ENCODE results near the gene PWWP2B. TPM values are rescaled to one million over a fixed set of nuclear protein-coding genes. Genes with fewer than 3 reads are reported as not detected.

PWWP2B gene
- total and polyA plus RNA-seq, 2 of the 4 experiments (the other 2 are of a cell fraction): 1.7 to 2.2 TPM

DNA sequence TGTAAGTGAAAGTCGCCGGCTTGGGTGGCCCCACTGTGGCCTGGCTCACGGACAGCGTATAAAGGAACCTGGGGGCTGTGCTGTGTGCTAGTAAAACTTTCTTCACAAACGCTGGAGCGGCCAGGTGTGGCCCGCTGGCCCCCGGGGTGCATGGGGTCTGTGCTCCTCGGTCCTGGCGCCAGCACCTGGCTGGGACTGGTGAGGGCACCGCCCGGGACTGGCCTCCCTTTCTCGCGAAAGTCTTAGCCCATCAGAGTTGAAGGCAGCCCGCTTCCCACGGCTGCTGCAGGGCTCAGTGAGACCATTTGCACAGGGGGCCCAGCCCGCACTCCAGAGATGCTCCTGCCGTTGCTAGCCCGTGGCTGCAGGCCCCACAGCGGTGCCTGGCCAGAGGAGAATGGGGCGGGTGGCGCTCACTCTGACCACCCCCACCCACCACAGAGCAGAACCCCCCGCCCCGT, 5.8 kb downstream of the PWWP2B start:
- Histone ChIP-seq H2AK9ac (replicated peaks; ENCODE audit: low read depth, low read length, poor library complexity) (peak overlapping the region; percentile 15), H3K79me1 (ENCODE audit: low read depth in 1 of 2, low read length in 2 of 2) (peaks cover 6 to 27% of the 10 kb centered on the region in 2 experiments; a peak in 3 of 4 replicates), H2BK20ac (ENCODE audit: low read depth, low read length) (no peak overlapping the region), H3K27ac (ENCODE audit: insufficient read depth, low read length) (no peak overlapping the region), H3K18ac (ENCODE audit: low read depth, low read length) (no peak overlapping the region), H3K36me3 (ENCODE audit: control insufficient read depth, insufficient read depth, low read length) (peaks cover 18% of the 10 kb centered on the region; the same call in 1 of the 2 replicates), H2BK15ac (ENCODE audit: low read depth, low read length) (no peak overlapping the region), H2BK5ac (ENCODE audit: low read depth, low read length, poor library complexity, severe bottlenecking) (no peak overlapping the region), H3K9me3 (ENCODE audit: control insufficient read depth, insufficient read depth, low read length) (no peaks in the 10 kb centered on the region), H2AK5ac (ENCODE audit: low read depth, low read length) (no peak overlapping the region), H4K8ac (ENCODE audit: low read depth in 2 of 2, low read length in 2 of 2) (no peak overlapping the region), H3K9me1 (ENCODE audit: insufficient read depth, low read length) (peaks cover 5% of the 10 kb centered on the region; the same call in 1 of the 2 replicates), H3K56ac (ENCODE audit: extremely low read depth, insufficient read depth, low read length) (no peak overlapping the region), H4K5ac (ENCODE audit: low read depth, low read length) (no peak overlapping the region), H3K4me3 (ENCODE audit: insufficient read depth, low read depth, low read length) (no peak overlapping the region), H3K4me2 (ENCODE audit: low read depth, low read length) (no peak overlapping the region), H4K91ac (ENCODE audit: insufficient read depth, low read depth, low read length) (no peak overlapping the region), H4K20me1 (ENCODE audit: insufficient read depth, low read length) (peaks cover 3% of the 10 kb centered on the region), H2AFZ (replicated peaks; ENCODE audit: low read length, poor library complexity) (no peak overlapping the region), H3K9ac (ENCODE audit: low read depth, low read length) (no peak overlapping the region), H3K27me3 (ENCODE audit: control insufficient read depth, insufficient read depth, low read length) (no peaks in the 10 kb centered on the region), H3K23ac (ENCODE audit: low read depth, low read length) (no peak overlapping the region), H3K4me1 (ENCODE audit: control insufficient read depth, insufficient read depth, low read length) (peaks cover 11% of the 10 kb centered on the region), H3K4ac (ENCODE audit: low read depth, low read length) (no peak overlapping the region), H2BK120ac (ENCODE audit: low read depth, low read length) (no peak overlapping the region), H3K14ac (replicated peaks; ENCODE audit: low read depth, low read length) (no peak overlapping the region)
- dilution Hi-C loops (cut with HindIII; ENCODE audit: low sequenced_read_pairs, unreplicated experiment) (no loop called here), in situ Hi-C loops (cut with MboI; ENCODE audit: low sequenced_read_pairs) (no loop called here), intact Hi-C loops (cut with micrococcal nuclease) (no loop called here)
- no TSS peak for BruUV-seq (replicated peaks)
- DNase-seq: no peak
- CTCF ChIA-PET: no interaction called here
- TF ChIP-seq CHD1 (IDR thresholded peaks at IDR 0.05; ENCODE audit: low read depth, low read length) (no peak), SMC3 (IDR thresholded peaks at IDR 0.05; ENCODE audit: low read depth, low read length) (no peak), FOS (IDR thresholded peaks at IDR 0.05; ENCODE audit: low read depth, low read length) (no peak), NFE2L2 (IDR thresholded peaks at IDR 0.05; ENCODE audit: low read depth, low read length) (no peak), BHLHE40 (IDR thresholded peaks at IDR 0.05; ENCODE audit: low read depth, low read length) (no peak), MAFK (IDR thresholded peaks at IDR 0.05; ENCODE audit: low read depth, low read length) (no peak), MAZ (IDR thresholded peaks at IDR 0.05; ENCODE audit: borderline replicate concordance, low read depth, low read length) (no peak), RAD21 (IDR thresholded peaks at IDR 0.05; ENCODE audit: low read length) (no peak), RFX5 (IDR thresholded peaks at IDR 0.05; ENCODE audit: low read depth, low read length) (no peak), CEBPB (IDR thresholded peaks at IDR 0.05; ENCODE audit: low read depth, low read length) (no peak), POLR2A (IDR thresholded peaks at IDR 0.05; ENCODE audit: low read depth, low read length) (no peak), RCOR1 (IDR thresholded peaks at IDR 0.05; ENCODE audit: insufficient replicate concordance, low read length) (no peak), MXI1 (IDR thresholded peaks at IDR 0.05; ENCODE audit: borderline replicate concordance, low read depth, low read length) (no peak)
- TF ChIP-seq, protein P1, sequence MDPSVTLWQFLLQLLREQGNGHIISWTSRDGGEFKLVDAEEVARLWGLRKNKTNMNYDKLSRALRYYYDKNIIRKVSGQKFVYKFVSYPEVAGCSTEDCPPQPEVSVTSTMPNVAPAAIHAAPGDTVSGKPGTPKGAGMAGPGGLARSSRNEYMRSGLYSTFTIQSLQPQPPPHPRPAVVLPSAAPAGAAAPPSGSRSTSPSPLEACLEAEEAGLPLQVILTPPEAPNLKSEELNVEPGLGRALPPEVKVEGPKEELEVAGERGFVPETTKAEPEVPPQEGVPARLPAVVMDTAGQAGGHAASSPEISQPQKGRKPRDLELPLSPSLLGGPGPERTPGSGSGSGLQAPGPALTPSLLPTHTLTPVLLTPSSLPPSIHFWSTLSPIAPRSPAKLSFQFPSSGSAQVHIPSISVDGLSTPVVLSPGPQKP (IDR thresholded peaks at IDR 0.05; ENCODE audit: borderline replicate concordance, low read depth, low read length): no peak
- TF ChIP-seq, protein P2, sequence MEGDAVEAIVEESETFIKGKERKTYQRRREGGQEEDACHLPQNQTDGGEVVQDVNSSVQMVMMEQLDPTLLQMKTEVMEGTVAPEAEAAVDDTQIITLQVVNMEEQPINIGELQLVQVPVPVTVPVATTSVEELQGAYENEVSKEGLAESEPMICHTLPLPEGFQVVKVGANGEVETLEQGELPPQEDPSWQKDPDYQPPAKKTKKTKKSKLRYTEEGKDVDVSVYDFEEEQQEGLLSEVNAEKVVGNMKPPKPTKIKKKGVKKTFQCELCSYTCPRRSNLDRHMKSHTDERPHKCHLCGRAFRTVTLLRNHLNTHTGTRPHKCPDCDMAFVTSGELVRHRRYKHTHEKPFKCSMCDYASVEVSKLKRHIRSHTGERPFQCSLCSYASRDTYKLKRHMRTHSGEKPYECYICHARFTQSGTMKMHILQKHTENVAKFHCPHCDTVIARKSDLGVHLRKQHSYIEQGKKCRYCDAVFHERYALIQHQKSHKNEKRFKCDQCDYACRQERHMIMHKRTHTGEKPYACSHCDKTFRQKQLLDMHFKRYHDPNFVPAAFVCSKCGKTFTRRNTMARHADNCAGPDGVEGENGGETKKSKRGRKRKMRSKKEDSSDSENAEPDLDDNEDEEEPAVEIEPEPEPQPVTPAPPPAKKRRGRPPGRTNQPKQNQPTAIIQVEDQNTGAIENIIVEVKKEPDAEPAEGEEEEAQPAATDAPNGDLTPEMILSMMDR (conservative IDR thresholded peaks at IDR 0.05; ENCODE audit: low read depth, low read length): no peak
- TF ChIP-seq, protein P3, sequence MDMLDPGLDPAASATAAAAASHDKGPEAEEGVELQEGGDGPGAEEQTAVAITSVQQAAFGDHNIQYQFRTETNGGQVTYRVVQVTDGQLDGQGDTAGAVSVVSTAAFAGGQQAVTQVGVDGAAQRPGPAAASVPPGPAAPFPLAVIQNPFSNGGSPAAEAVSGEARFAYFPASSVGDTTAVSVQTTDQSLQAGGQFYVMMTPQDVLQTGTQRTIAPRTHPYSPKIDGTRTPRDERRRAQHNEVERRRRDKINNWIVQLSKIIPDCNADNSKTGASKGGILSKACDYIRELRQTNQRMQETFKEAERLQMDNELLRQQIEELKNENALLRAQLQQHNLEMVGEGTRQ (IDR thresholded peaks at IDR 0.05; ENCODE audit: low read depth, low read length): no peak
- ATAC-seq (ENCODE audit: low read depth): no peak
- WGBS, 2 experiments (ENCODE audit: extremely low coverage in 2 of 2, insufficient read length in 1 of 2): 81% methylated on average over 15 of the region's 24 CpGs; no CpG with 5 or more reads in 1 of the 2 experiments
- POLR2A ChIA-PET (ENCODE audit: unreplicated experiment): no interaction called here

All from IMR-90 (cell line).